ENCODE data around the gene TRPV4.

The TRPV4 gene

GRCh38 chr12:109741970-109742703 lies 91.1 kb downstream of the TRPV4 start:
- no peak overlapping the region for H3K4me3 Mint-ChIP-seq
- H3K36me3 Mint-ChIP-seq (ENCODE audit: low read depth) = no peaks in the 10 kb centered on the region
- H3K4me1 Mint-ChIP-seq (ENCODE audit: low read depth) = no peaks in the 10 kb centered on the region
- peaks cover 7% of the 10 kb centered on the region for H3K27me3 Mint-ChIP-seq
- H3K27ac Mint-ChIP-seq = no peak overlapping the region
- no peaks in the 10 kb centered on the region for H3K9me3 Mint-ChIP-seq
- intact Hi-C loops (cut with micrococcal nuclease) = no loop called here

GRCh38 chr12:109741286-109741969 lies 91.8 kb downstream of the TRPV4 start:
- H3K9me3 Mint-ChIP-seq = no peaks in the 10 kb centered on the region
- no peaks in the 10 kb centered on the region for H3K4me1 Mint-ChIP-seq (ENCODE audit: low read depth)
- H3K27ac Mint-ChIP-seq = no peak overlapping the region
- no peaks in the 10 kb centered on the region for H3K36me3 Mint-ChIP-seq (ENCODE audit: low read depth)
- intact Hi-C loops (cut with micrococcal nuclease) = no loop called here
- H3K4me3 Mint-ChIP-seq = no peak overlapping the region
- peaks cover 12% of the 10 kb centered on the region for H3K27me3 Mint-ChIP-seq

GRCh38 chr12:109740694-109741245 lies 92.4 kb downstream of the TRPV4 start:
- H3K4me1 Mint-ChIP-seq (ENCODE audit: low read depth) = no peaks in the 10 kb centered on the region
- H3K27ac Mint-ChIP-seq = no peak overlapping the region
- no peaks in the 10 kb centered on the region for H3K9me3 Mint-ChIP-seq
- H3K4me3 Mint-ChIP-seq = no peak overlapping the region
- intact Hi-C loops (cut with micrococcal nuclease) = no loop called here
- H3K27me3 Mint-ChIP-seq = peaks cover 18% of the 10 kb centered on the region
- H3K36me3 Mint-ChIP-seq (ENCODE audit: low read depth) = no peaks in the 10 kb centered on the region

- intact Hi-C loops (cut with micrococcal nuclease) = no loop called here
- no peak overlapping the region for H3K27ac Mint-ChIP-seq
Observed at GRCh38 chr12:109739747-109740693, 93.2 kb downstream of the TRPV4 start.

GRCh38 chr12:109738878-109739665 lies 94.1 kb downstream of the TRPV4 start:
- no peak overlapping the region for H3K4me3 Mint-ChIP-seq
- H3K4me1 Mint-ChIP-seq (ENCODE audit: low read depth) = no peaks in the 10 kb centered on the region
- no peaks in the 10 kb centered on the region for H3K36me3 Mint-ChIP-seq (ENCODE audit: low read depth)
- intact Hi-C loops (cut with micrococcal nuclease) = no loop called here
- no peak overlapping the region for H3K27ac Mint-ChIP-seq
- no peaks in the 10 kb centered on the region for H3K9me3 Mint-ChIP-seq
- H3K27me3 Mint-ChIP-seq = peaks cover 35% of the 10 kb centered on the region

More at GRCh38 chr12:109739747-109740693, 93.2 kb downstream of the TRPV4 start:
- no peaks in the 10 kb centered on the region for H3K4me1 Mint-ChIP-seq (ENCODE audit: low read depth)
- no peaks in the 10 kb centered on the region for H3K36me3 Mint-ChIP-seq (ENCODE audit: low read depth)
- no peak overlapping the region for H3K4me3 Mint-ChIP-seq
- no peaks in the 10 kb centered on the region for H3K9me3 Mint-ChIP-seq
- H3K27me3 Mint-ChIP-seq = peaks cover 25% of the 10 kb centered on the region

GRCh38 chr12:109738209-109738608 lies 95.0 kb downstream of the TRPV4 start:
- no peaks in the 10 kb centered on the region for H3K36me3 Mint-ChIP-seq (ENCODE audit: low read depth)
- H3K27me3 Mint-ChIP-seq = peaks cover 42% of the 10 kb centered on the region
- no peaks in the 10 kb centered on the region for H3K4me1 Mint-ChIP-seq (ENCODE audit: low read depth)
- intact Hi-C loops (cut with micrococcal nuclease) = no loop called here
- H3K9me3 Mint-ChIP-seq = no peaks in the 10 kb centered on the region
- H3K4me3 Mint-ChIP-seq = no peak overlapping the region
- H3K27ac Mint-ChIP-seq = no peak overlapping the region

GRCh38 chr12:109737631-109738030 lies 95.6 kb downstream of the TRPV4 start:
- no peaks in the 10 kb centered on the region for H3K9me3 Mint-ChIP-seq
- no peaks in the 10 kb centered on the region for H3K36me3 Mint-ChIP-seq (ENCODE audit: low read depth)
- H3K4me1 Mint-ChIP-seq (ENCODE audit: low read depth) = no peaks in the 10 kb centered on the region
- peaks cover 45% of the 10 kb centered on the region for H3K27me3 Mint-ChIP-seq
- intact Hi-C loops (cut with micrococcal nuclease) = no loop called here
- no peak overlapping the region for H3K4me3 Mint-ChIP-seq
- no peak overlapping the region for H3K27ac Mint-ChIP-seq

GRCh38 chr12:109737126-109737525 lies 96.1 kb downstream of the TRPV4 start:
- no peaks in the 10 kb centered on the region for H3K9me3 Mint-ChIP-seq
- no peaks in the 10 kb centered on the region for H3K36me3 Mint-ChIP-seq (ENCODE audit: low read depth)
- no peak overlapping the region for H3K4me3 Mint-ChIP-seq
- intact Hi-C loops (cut with micrococcal nuclease) = no loop called here
- H3K27ac Mint-ChIP-seq = no peak overlapping the region
- no peaks in the 10 kb centered on the region for H3K4me1 Mint-ChIP-seq (ENCODE audit: low read depth)
- peaks cover 45% of the 10 kb centered on the region for H3K27me3 Mint-ChIP-seq

DNA sequence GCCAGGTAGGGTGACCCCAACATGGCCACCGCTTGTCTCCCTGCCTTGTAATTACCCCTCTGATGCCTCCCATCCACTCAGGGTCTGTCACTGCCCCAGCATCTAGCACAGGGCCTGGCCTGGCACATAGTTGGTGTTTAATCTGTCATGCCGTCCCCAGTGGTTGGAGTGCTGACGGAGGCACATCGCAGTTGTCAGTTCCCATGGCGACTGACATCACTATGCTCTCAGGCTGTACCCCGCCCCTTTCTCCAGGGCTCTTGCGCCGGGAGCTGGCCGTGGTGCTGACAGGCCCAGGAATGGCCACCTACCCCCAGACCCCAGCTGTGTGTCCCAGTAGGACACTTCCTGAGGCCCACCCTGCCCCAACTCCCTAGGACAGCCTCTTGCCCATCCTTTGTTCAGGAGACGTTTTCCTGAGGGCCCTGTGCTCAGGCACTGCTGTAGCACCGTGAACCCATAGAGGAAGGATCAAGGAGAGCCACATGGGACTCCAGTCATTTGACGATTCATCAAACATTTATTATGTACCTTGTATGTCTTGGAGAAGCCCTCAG lies 96.6 kb downstream of the TRPV4 start:
- no peak overlapping the region for H3K4me3 Mint-ChIP-seq
- no peaks in the 10 kb centered on the region for H3K4me1 Mint-ChIP-seq (ENCODE audit: low read depth)
- H3K27me3 Mint-ChIP-seq = peaks cover 45% of the 10 kb centered on the region
- no peak overlapping the region for H3K27ac Mint-ChIP-seq
- intact Hi-C loops (cut with micrococcal nuclease) = no loop called here
- H3K36me3 Mint-ChIP-seq (ENCODE audit: low read depth) = no peaks in the 10 kb centered on the region
- H3K9me3 Mint-ChIP-seq = no peaks in the 10 kb centered on the region

DNA sequence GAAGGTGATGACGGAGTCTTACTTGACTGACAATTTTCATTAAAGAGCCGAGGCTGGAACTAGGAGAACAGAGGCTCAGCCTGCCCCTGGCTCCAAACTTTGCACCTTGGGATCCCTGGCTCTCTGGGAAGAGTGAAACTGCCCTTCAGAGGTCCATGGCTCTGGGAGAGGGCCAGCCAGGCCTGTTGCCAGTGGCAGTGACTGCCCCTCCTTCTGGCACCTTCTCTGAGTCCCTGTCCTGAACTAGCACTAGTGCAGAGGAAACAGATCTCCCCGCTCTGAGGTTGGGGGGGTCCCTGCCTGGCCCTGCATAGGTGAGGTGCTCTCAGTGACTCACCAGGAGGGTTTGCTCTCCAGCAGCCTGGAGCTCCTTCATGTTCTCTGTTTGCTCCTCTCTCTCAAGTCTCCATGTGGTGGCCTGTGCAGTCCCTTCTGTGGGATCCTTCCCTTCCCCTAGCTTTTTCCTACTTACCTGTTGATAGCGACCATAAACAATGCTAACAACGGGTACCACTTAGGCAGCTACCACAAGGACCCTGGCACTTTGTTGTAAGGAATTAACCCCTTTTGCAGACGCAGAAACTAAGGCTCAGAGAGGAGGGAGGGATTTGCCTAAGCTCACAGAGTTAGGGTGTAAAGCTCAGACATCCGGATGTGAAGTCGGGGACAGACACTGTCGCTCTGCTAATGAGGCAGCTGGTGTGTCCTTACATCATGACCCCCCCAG lies 97.2 kb downstream of the TRPV4 start:
- intact Hi-C loops (cut with micrococcal nuclease) = no loop called here
- H3K27me3 Mint-ChIP-seq = peaks cover 45% of the 10 kb centered on the region

GRCh38 chr12:109735051-109735521 lies 98.1 kb downstream of the TRPV4 start:
- H3K4me1 Mint-ChIP-seq (ENCODE audit: low read depth) = no peaks in the 10 kb centered on the region
- no peaks in the 10 kb centered on the region for H3K9me3 Mint-ChIP-seq
- no peak overlapping the region for H3K4me3 Mint-ChIP-seq
- peaks cover 43% of the 10 kb centered on the region for H3K27me3 Mint-ChIP-seq
- H3K27ac Mint-ChIP-seq = no peak overlapping the region
- H3K36me3 Mint-ChIP-seq (ENCODE audit: low read depth) = no peaks in the 10 kb centered on the region
- intact Hi-C loops (cut with micrococcal nuclease) = no loop called here

More for the DNA sequence above, 97.2 kb downstream of the TRPV4 start:
- no peaks in the 10 kb centered on the region for H3K9me3 Mint-ChIP-seq
- no peaks in the 10 kb centered on the region for H3K4me1 Mint-ChIP-seq (ENCODE audit: low read depth)
- no peak overlapping the region for H3K27ac Mint-ChIP-seq
- H3K36me3 Mint-ChIP-seq (ENCODE audit: low read depth) = no peaks in the 10 kb centered on the region
- no peak overlapping the region for H3K4me3 Mint-ChIP-seq

GRCh38 chr12:109734219-109735000 lies 98.8 kb downstream of the TRPV4 start:
- Mint-ChIP-seq H3K4me3 (no peak overlapping the region), H3K27me3 (peaks cover 43% of the 10 kb centered on the region), H3K27ac (no peak overlapping the region), H3K36me3 (ENCODE audit: low read depth) (no peaks in the 10 kb centered on the region), H3K9me3 (no peaks in the 10 kb centered on the region), H3K4me1 (ENCODE audit: low read depth) (no peaks in the 10 kb centered on the region)
- intact Hi-C loops (cut with micrococcal nuclease) = no loop called here

Data from dendritic cell treated with granulocyte-macrophage colony-stimulating factor and Interleukin-4, amounts not matched to agents 40 ng/mL and 50 ng/mL, for 4 days (primary cell).